Effector CD8-positive, alpha-beta T cell (primary cell): ENCODE measurements around the gene GRAMD1A.
"Not testable (repeated sequence)": the region's sequence is repeated elsewhere in the genome, so short reads cannot be mapped to it uniquely, and the experiment has no call there.

Experiments
- DNase-seq: peaks from one replicate; lab custom pipeline; 2025; lab: John Stamatoyannopoulos, UW

The GRAMD1A gene

DNA sequence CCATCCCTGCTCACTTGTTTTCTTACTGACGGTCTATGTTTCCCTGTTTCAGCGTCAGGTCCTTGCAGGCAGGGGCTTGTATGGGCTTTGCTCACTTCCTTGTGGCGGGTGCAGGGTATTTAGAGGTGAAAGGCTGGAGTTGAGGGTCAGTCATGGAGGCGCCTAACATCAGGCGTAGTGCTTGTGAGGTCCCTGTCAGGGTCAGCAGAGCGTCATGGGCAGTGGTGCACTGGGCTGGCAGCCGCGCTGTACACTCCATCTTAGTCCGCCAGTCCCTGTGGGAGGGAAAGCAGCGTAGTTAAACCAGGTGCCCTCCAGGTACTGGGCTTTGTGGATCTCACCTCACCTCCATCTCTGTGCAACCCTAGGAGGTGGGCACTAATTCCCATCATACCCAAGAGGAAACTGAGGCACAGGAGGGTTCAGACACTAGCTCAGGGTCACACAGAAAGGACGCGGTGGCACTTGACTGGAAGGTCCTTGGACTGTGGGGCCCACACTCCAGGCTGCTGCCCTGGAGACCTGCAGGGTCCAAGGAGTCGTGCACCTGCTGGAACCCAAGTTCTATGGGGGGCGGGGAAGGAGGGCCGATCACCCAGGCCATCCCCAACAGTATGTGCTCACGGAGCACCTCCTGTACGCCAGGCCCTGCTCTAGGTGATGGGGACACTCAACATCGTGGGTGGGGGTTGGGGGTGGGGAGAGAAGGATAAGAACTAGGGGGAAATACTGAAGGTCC lies 4.6 kb downstream of the GRAMD1A start:
- DNase-seq, result no peak

- no peak for DNase-seq
Measured at GRCh38 chr19:35005256-35005977, 5.3 kb downstream of the GRAMD1A start.

GRCh38 chr19:35006007-35006341 lies 5.9 kb downstream of the GRAMD1A start:
- not testable (repeated sequence) for DNase-seq

GRCh38 chr19:35006342-35006998 lies 6.3 kb downstream of the GRAMD1A start:
- no peak for DNase-seq

DNA sequence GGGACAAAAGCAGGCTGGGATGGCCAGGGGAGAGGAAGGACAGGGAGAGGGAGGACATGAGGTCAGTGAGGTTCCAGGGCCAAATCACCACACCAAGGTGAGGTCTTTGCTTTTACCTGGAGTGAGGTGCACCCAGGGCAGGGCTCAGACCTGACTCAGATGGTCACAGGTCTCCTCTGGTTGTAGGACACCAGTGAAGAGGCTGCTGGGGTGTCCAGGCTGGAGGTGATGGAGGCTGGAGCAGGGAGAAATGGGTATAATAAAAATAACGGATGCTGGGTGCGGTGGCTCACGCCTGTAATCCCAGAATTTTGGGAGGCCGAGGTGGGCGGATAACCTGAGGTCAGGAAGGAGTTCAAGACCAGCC lies 6.9 kb downstream of the GRAMD1A start:
- no peak for DNase-seq

DNA sequence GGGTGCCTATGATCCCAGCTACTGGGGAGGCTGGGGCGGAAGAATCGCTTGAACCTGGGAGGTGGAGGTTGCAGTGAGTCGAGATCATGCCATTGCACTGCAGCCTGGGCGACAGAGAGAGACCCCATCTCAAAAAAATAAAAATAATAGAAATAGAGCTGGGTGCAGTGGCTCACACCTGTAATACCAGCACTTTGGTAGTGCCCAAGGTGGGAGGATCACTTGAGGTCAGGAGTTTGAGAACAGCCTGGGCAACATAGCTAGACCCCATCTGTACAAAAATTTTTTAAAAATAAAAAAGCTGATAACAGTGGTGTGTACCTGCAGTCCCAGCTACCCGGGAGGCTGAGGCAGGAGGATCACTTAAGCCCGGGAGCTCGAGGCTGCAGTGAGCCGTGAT lies 7.3 kb downstream of the GRAMD1A start:
- DNase-seq, result not testable (repeated sequence)

- no peak for DNase-seq
Measured at GRCh38 chr19:35008891-35009341, 8.8 kb downstream of the GRAMD1A start.

DNA sequence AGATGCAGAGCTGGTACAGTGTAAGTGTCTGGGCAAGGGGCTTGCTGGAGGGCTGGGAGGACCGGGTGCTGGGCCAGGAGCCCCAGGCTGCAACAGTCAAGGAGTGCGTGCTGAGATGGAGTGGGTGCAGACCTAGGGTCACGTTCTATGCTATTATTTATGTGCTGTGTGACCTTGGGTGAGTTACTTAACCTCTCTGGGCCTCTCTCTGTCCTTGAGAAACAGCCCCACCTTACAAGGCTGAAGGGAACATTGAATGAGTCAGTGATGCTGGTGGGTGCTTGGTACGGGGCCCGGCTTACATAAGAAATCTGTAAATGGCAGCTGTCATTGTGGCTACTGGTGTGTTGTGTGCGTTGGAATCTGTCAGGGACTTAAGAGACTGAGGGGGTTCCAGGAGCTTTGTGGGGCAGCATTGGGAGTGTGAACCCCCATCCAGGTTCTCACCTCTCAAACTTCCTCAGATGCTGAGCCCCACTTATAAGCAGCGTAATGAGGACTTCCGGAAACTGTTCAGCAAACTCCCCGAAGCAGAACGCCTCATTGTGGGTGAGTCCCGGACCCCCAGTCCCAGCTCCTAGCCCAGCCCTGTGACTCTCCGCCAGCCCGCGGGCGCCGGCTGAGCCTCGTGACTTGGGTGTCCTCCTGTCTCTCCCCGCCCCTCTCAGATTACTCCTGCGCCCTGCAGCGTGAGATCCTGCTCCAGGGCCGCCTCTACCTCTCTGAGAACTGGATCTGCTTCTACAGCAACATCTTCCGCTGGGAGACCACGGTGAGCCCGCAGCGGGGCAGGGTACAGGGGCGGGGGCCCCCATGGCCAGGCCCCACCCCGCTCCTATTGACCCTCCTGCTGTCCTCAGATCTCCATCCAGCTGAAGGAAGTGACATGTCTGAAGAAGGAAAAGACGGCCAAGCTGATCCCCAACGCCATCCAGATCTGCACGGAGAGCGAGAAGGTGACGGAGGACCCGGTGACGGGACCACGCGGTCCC lies 9.6 kb downstream of the GRAMD1A start:
- no peak for DNase-seq

DNA sequence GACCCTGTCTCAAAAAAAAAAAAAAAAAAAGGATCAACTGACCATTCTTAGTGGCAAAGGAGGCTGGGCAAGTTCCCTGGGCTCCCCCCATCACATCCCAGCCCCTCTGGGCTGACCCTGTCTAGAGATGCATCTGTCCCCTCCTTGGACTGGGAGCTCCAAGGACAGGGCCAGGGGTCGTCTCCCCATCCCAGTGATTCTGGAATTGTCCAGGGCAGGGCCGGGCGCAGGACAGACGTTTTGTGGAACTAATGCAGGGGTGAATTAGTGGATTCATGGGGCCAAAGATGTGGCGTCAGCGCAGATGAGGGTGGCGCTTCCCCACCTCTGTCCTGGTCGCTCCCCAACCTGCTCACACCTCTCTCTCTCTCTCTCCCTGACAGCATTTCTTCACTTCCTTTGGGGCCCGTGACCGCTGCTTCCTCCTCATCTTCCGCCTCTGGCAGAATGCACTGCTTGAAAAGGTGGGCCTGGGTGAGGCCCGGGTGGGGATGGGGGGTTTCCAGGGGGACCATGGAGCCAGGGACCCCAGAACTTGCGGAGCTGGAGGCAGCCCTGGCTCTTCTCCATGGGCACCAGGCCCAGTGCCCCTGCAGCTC lies 11.1 kb downstream of the GRAMD1A start:
- no peak for DNase-seq

DNA sequence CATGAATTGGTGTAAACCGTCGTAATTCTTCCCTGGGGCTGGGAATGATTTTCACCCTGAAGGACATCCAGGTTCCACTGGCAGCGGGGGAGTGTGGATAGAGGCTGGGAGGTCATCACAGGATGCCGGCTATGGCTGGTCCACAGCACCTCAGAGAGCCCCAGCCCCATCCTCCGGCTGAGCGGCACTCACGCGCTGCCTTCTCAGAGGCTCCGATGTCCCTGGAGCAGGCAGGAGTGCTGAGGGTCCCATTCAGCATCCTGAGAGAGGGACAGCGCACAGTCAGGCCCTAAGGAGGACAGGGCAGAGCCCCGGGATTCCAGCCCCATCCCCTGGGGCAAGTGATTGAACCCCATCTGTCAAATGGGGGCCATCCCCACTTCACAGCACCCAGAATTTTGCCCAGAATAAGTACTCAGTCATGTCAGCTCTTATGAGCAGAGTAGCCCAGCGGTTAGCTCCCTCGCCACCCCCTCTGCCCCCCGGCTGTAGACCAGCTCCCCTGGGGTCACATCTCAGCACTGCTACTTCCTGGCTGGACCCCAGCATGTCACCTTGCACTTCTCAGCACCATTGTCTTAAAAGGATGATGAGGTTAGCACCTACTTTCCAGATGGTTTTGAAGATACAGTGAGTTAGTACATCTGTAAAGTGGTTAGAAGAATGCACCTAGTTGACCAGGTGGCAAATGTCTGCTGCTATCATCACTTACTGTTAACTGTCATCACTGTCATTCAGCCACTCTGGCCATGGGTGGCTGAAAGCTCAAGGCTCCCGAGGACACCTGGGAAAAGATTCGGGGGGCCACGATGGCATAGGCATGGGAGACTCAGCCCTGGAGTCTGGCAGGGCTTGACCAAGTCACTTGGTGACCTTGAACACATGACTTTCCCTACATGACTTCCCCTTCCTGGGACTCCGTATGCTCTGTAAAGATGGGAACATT lies 11.9 kb downstream of the GRAMD1A start:
- DNase-seq, result no peak

DNA sequence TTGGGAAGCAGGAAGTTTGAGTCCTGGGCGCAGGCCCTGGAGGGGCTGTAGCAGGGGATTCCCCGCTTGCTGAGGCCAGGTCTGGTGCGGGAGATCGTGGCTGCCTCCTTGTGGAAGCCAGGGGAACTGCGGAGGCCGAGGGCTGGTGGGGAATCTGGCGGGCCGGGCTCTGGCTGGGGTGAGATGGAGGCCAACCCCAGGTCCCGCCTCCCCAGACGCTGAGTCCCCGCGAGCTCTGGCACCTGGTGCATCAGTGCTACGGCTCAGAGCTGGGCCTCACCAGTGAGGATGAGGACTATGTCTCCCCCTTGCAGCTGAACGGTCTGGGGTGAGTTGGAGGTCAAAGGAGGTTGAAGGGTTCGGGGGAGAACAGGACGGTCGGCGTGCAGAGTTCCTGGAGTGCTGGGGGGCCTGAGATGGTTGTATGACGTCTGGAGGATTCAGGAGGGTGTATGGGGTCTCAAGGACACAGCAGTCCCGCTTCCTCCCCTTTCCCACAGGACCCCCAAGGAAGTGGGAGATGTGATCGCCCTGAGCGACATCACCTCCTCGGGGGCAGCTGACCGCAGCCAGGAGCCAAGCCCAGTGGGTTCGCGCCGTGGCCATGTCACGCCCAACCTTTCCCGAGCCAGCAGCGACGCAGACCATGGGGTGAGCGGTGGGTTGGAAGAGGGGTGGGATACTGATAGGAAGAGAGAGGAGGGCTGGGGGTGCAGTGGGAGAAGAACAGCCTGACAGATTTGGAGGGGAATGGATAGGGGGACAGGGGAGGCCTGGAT lies 13.1 kb downstream of the GRAMD1A start:
- peak; percentile 76 for DNase-seq

DNA sequence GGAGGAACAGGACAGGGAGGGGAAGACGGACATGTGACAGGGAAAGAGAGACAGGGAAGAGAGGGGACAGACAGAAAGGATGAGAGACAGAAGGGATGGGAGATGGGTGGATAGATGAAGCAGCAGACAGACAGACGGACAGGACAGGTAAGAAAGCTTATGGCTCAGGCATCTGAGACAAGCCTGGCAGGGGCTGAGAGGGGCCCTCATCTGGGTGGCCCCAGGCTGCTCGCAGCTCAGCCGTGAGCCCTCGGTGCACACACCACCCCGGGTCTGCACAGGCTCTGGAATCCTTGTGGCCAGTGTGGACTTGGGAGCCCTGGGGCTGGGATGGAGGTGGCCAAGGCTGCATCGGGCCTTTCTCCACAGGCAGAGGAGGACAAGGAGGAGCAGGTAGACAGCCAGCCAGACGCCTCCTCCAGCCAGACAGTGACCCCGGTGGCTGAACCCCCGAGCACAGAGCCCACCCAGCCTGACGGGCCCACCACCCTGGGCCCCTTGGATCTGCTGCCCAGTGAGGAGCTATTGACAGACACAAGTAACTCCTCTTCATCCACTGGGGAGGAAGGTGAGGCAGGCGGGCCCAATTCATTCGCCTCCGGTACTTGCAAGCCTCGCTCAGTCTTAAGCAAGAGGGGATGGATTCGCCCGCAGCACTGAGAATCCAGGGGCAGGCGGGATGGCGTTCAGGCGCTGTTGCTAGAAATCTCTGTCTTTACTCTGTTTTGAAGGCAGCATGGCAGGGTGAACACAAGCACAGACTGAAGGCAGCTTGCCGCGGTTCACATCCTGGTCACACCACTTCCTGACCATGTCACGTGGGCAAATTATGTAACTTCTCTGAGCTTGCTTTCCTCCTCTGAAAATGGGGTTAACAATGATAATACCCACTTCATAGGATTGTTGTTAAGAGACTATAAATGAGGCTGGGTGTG lies 14.0 kb downstream of the GRAMD1A start:
- peak; percentile 32 for DNase-seq

DNA sequence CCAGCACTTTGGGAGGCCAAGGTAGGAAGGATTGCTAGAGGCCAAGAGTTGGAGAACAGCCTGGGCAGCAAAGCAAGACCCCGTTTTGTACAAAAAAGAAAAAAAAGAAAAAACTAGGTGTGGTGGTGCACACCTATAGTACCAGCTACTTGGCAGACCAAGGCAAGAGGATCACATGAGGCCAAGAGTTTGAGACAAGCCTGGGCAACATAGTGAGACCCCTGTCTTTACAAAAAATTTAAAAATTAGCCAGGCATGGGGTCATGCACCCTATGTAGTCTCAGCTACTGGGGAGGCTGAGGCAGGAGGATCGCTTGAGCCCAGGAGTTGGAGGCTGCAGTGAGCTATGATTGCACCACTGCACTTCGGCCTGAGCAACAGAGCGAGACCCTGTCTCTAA lies 14.7 kb downstream of the GRAMD1A start:
- DNase-seq, result not testable (repeated sequence)

- DNase-seq, result no peak
Measured at GRCh38 chr19:35015270-35015953, 15.3 kb downstream of the GRAMD1A start.

DNA sequence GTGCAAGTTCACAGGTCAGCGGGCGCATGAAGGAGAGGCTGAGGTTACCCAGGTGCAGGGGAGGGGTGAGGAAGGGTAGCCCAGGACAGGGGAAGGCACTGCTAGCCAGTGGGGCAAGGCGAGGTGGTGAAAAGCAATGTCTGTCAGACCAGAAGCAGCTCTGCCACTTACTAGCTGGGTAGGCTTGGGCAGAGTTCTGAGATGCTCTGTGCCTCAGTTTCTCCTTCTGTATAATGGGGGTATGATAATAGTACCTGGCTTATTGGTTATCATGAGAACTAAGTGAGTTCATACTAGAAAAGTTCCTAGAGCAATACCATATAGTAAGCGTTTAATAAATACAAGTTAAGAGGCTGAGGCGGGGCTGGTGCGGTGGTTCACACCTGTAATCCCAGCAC lies 15.8 kb downstream of the GRAMD1A start:
- no peak for DNase-seq

DNA sequence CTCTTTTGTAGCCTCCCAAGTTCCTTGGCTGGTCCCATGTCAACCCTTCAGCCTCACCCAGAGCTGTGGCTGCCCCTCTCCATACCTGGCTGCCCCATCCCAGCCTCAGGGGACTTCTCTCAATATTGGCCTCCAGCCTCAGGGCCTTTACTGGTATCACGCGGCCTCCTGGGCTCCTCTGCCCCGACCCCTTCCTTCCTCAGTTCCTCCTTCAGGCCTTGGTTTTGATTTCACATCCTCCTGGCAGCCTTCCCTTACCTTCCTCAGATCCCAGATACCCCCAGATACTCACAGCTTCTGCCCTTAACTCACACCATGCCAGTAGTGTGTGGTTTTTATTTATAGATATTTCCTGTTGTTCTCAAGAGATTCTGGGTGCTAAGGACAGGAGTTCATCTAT lies 17.4 kb downstream of the GRAMD1A start:
- no peak for DNase-seq

GRCh38 chr19:35018379-35018778 lies 18.3 kb downstream of the GRAMD1A start:
- no peak for DNase-seq

DNA sequence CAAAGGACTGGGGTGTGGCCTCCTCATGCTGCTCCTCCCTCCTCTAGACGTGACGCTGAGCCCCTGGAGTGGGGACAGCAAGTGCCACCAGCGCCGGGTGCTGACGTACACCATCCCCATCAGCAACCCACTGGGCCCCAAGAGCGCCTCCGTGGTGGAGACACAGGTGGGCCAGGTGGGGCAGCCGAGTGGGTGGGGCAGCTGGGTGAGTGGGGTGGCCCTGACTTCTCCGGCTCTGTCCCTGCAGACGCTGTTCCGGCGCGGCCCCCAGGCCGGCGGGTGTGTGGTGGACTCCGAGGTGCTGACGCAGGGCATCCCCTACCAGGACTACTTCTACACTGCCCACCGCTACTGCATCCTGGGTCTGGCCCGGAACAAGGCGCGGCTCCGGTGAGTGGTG lies 19.0 kb downstream of the GRAMD1A start:
- no peak for DNase-seq
